Activated CD4-positive, alpha-beta T cell treated with anti-CD3 and anti-CD28 coated beads, Interleukin-2, amount 10 ng/mL, durations not matched to agents 24 days and 14 days (primary cell): ENCODE data around the gene ISL2. TPM values are rescaled to one million over a fixed set of nuclear protein-coding genes. Genes with fewer than 3 reads are reported as not detected.

Experiments used
- DNase-seq: peaks from one replicate; pipeline ENCODE4 v3.0.0; 2022
- H3K27ac Mint-ChIP-seq: one replicate; pipeline ENCODE4 v1.8.0; 2022; ENCODE audit warnings: mild to moderate bottlenecking, mixed read lengths
- H3K27me3 Mint-ChIP-seq: one replicate; pipeline ENCODE4 v1.8.0; 2022; ENCODE audit warnings: mixed read lengths
- H3K36me3 Mint-ChIP-seq: one replicate; pipeline ENCODE4 v1.8.0; 2022; ENCODE audit warnings: low read depth, mild to moderate bottlenecking, mixed read lengths
- H3K4me1 Mint-ChIP-seq: one replicate; pipeline ENCODE4 v1.8.0; 2021; ENCODE audit warnings: mixed read lengths
- H3K4me3 Mint-ChIP-seq: one replicate; pipeline ENCODE4 v1.8.0; 2022; ENCODE audit warnings: mild to moderate bottlenecking, moderate library complexity, mixed read lengths
- H3K9me3 Mint-ChIP-seq: one replicate; pipeline ENCODE4 v1.8.0; 2021; ENCODE audit warnings: mixed read lengths
- intact Hi-C: fragments of 100-400 bp; cut with micrococcal nuclease; formaldehyde crosslinking; loops from one replicate; pipeline ENCODE4 v1.15.1; 2023
- total RNA-seq: library from RNA; stranded (reverse); gene quantifications from 2 replicates; pipeline ENCODE4 v1.2.3, GENCODE V29; 2022

Gene ISL2
- total RNA-seq, 1 donor from 2014 or later = 0.89 TPM

DNA sequence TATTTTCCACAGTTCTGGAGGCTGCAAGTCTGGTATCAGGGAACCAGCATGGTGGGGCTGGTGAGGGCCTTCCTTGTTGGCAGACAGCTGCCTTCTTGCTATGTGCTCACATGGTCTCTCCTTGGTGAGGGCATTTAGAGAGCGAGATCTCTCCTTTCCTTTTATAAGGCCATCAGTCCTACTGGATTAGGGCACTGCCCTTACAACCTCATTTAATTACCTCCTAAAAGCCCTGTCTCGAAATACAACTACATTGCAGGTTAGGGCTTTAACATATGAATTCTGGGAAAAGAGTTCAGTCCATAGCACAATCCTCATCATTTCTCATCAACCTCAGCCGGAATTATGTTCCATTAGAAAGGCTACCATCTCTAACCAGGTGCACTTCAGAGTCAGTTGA lies 21.9 kb downstream of the ISL2 start:
- H3K9me3 Mint-ChIP-seq = no peaks in the 10 kb centered on the region
- H3K36me3 Mint-ChIP-seq = peaks cover 2% of the 10 kb centered on the region
- no peak for DNase-seq
- no peaks in the 10 kb centered on the region for H3K4me1 Mint-ChIP-seq
- H3K4me3 Mint-ChIP-seq = no peak overlapping the region
- peaks cover 7% of the 10 kb centered on the region for H3K27me3 Mint-ChIP-seq
- H3K27ac Mint-ChIP-seq = no peak overlapping the region
- intact Hi-C loops = no loop called here

DNA sequence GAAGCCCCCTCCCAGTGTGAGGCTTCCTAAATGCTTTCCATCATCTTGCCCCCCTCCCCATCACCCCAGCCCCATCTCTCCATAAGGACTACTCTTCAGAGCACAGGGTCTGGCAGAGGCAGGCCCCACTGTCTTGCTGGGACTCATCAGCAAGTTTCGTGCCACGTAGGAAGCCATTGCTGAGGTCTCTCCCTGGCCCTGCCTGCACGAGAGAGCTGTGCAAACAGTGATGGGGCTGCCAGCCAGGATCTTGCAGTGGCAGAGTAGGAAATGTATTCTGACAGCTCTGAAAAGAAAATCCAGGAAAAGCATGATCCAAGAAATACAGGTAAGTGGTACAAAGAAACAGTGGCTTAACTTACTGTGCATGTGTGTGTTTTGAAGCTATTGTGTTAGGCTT lies 22.6 kb downstream of the ISL2 start:
- peaks cover 2% of the 10 kb centered on the region for H3K36me3 Mint-ChIP-seq
- intact Hi-C loops = no loop called here
- H3K27me3 Mint-ChIP-seq = peaks cover 7% of the 10 kb centered on the region
- H3K9me3 Mint-ChIP-seq = no peaks in the 10 kb centered on the region
- H3K4me3 Mint-ChIP-seq = no peak overlapping the region
- H3K27ac Mint-ChIP-seq = no peak overlapping the region
- no peaks in the 10 kb centered on the region for H3K4me1 Mint-ChIP-seq
- DNase-seq = no peak

DNA sequence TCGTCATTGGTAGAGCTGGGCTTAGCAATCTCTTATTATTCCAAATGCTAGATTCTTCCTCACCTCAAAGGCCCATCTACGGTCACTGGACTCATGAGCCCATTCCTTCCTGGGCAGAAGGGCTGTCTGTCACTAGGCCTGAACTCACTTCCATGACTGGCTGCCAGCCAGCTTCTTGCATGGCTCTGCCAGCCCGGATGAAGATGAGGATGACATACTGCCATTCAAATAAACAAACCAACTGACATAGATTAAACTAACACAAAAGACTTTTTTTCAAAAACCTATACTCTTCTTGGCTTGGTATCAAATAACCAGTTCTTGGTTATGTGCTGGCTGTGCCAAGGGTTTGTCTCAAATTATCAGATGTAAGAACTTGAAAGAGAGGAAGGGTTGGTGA lies 23.8 kb downstream of the ISL2 start:
- H3K36me3 Mint-ChIP-seq = peaks cover 2% of the 10 kb centered on the region
- H3K4me3 Mint-ChIP-seq = no peak overlapping the region
- peaks cover 2% of the 10 kb centered on the region for H3K27me3 Mint-ChIP-seq
- no peak overlapping the region for H3K27ac Mint-ChIP-seq
- intact Hi-C loops = no loop called here
- H3K4me1 Mint-ChIP-seq = no peaks in the 10 kb centered on the region
- H3K9me3 Mint-ChIP-seq = no peaks in the 10 kb centered on the region
- no peak for DNase-seq

DNA sequence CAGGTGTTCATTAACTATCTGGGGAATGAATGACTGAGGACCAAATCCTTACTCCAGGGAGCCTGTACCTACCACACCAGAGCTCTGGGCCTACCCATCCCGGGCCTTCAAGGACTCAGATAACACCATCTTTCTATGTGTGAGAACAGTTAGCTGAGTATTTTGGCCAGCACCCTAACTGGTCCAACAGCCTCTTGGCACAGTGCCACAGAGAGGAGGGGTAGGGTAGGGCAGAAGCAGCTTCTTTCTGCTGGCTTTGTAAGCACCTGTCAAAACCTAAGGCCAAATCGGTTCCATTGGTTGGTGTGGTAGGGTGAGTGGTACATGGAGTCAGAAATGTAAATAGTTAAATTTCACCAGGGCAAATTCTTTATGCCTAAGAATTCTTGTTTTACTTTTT lies 26.7 kb downstream of the ISL2 start:
- DNase-seq = no peak
- Mint-ChIP-seq H3K4me1 (no peaks in the 10 kb centered on the region), H3K9me3 (no peaks in the 10 kb centered on the region), H3K36me3 (peaks cover 2% of the 10 kb centered on the region), H3K27me3 (no peaks in the 10 kb centered on the region), H3K4me3 (no peak overlapping the region), H3K27ac (no peak overlapping the region)
- intact Hi-C loops = no loop called here

DNA sequence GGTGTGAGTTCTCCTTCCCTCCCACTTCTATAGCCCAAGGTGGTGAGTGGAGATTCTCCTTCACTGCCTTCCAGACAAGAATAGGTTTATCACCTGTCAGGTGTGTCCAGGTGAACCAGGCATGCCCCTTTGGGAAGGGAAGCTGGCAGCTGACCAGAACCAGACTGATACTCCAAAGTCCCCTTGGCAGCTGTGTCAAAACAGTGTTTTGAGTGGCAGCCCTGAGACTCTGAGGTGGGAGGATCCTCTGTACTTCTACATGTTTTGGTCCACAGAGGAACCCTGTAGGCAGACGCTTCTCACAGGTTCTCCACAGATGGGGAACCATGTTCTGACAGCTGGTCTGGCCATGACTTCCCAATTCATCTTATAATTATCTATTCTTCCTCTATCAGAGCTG lies 30.1 kb downstream of the ISL2 start:
- H3K27ac Mint-ChIP-seq = no peak overlapping the region
- H3K4me3 Mint-ChIP-seq = no peak overlapping the region
- no peaks in the 10 kb centered on the region for H3K27me3 Mint-ChIP-seq
- DNase-seq = no peak
- H3K9me3 Mint-ChIP-seq = no peaks in the 10 kb centered on the region
- no peaks in the 10 kb centered on the region for H3K36me3 Mint-ChIP-seq
- intact Hi-C loops = no loop called here
- no peaks in the 10 kb centered on the region for H3K4me1 Mint-ChIP-seq

DNA sequence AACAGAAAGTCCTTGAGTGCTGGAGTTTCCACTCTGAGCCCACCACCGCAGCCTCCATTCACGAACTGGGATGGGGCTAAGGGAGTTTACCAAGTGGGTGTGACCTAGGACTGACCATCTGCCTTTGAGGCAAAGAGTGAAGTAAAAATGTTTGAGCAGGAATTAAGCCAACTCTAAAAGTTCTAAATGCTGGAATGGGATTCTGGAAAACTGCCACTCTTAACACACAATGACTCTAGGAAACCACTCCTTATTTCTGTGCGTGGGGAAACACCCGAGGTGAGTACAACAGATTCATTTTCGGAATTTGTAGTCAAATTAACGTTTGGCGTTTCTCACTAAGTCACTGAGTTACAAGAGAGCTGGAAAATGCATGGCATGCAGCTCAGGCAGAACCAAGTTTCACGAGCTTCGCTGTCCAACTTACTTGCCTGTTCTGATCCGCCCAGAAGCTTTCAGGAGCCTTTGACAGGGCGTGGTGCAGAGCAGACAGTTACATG lies 31.6 kb downstream of the ISL2 start:
- H3K27ac Mint-ChIP-seq = no peak overlapping the region
- H3K9me3 Mint-ChIP-seq = no peaks in the 10 kb centered on the region
- no peaks in the 10 kb centered on the region for H3K27me3 Mint-ChIP-seq
- no peak overlapping the region for H3K4me3 Mint-ChIP-seq
- no peak for DNase-seq
- H3K36me3 Mint-ChIP-seq = no peaks in the 10 kb centered on the region
- H3K4me1 Mint-ChIP-seq = no peaks in the 10 kb centered on the region
- intact Hi-C loops = no loop called here

DNA sequence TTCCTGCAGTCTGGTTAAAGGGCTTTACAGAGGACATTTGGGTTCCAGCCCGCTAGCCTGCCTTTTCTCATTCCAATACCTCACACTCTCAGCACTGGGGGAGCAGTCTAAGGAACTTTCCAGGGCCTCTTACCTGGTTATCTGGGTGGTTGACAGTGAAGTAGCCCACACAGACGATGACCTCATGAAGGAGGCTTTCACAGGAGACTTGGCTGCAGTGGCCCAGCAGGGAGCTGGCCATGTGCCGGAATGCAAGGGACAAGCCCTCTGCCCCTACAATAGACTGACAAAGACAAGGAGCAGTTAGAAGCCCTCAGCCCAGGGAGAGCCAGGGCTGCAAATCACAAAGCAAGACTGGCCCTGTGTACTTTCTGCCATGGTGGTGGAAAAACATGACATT lies 39.5 kb downstream of the ISL2 start:
- no peak for DNase-seq
- no peaks in the 10 kb centered on the region for H3K27me3 Mint-ChIP-seq
- H3K27ac Mint-ChIP-seq = no peak overlapping the region
- intact Hi-C loops = no loop called here
- H3K4me3 Mint-ChIP-seq = no peak overlapping the region
- no peaks in the 10 kb centered on the region for H3K4me1 Mint-ChIP-seq
- H3K9me3 Mint-ChIP-seq = no peaks in the 10 kb centered on the region
- H3K36me3 Mint-ChIP-seq = peaks cover 2% of the 10 kb centered on the region

DNA sequence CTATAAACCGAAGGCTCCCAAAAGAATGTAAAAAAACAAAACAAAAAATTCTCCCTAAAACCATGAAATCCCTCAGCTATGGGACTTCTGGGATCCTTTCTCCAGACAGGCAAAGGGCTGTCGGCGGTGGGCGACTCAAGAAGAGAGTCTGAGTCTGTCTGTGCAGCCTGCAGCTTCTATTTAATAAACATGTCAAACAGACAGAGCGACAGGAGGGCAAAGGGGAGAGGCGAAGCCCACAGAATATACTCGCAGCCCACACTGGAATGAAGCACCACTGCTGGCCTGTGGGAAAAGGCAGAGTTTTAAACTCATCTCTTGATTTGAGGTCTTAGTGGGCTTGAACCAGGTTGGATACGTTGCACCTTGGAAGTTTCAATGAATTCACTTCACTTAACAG lies 40.2 kb downstream of the ISL2 start:
- H3K36me3 Mint-ChIP-seq = peaks cover 2% of the 10 kb centered on the region
- intact Hi-C loops = no loop called here
- H3K4me1 Mint-ChIP-seq = no peaks in the 10 kb centered on the region
- DNase-seq = no peak
- no peak overlapping the region for H3K27ac Mint-ChIP-seq
- no peak overlapping the region for H3K4me3 Mint-ChIP-seq
- no peaks in the 10 kb centered on the region for H3K27me3 Mint-ChIP-seq
- H3K9me3 Mint-ChIP-seq = no peaks in the 10 kb centered on the region

DNA sequence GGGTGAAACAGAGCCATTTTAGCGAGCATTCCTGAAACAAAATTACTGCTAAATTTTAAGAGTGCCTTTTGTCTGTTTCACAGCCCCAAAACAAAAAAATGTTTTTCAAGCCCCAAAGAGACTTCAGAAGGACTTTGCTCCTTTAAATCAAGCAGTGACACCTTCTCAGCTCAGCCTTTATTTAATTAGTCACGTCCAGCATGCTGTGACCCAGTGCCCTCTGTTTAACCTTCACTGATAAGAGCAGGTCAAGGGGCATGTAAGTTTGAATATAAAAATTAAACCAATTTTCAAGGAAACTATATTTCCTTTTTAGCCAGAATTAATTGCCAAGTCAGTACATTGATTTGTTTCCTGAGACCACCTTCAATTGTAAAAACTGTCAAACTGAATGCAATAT lies 40.6 kb downstream of the ISL2 start:
- intact Hi-C loops = no loop called here
- Mint-ChIP-seq H3K9me3 (no peaks in the 10 kb centered on the region), H3K27ac (no peak overlapping the region), H3K36me3 (peaks cover 2% of the 10 kb centered on the region), H3K27me3 (no peaks in the 10 kb centered on the region), H3K4me1 (no peaks in the 10 kb centered on the region), H3K4me3 (no peak overlapping the region)
- no peak for DNase-seq

DNA sequence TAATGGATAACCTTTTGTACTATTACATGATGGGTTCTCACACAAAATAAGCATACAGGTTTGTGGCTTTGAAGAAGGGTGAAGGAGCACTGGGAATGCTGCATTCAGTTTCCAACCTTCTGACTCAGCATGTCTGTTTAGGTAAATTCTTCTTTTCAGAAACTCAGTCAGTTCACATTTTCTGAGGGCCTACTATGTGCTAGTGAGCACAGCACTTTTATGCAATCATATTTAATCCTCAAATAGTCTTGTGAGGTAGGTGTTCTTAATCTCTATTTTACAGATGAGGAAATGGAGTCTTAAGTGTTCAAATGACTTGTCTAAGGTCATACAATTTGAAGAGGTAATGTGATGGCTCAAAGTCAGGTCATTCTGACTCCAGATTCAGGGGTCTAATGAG lies 41.2 kb downstream of the ISL2 start:
- intact Hi-C loops = no loop called here
- Mint-ChIP-seq H3K27me3 (no peaks in the 10 kb centered on the region), H3K9me3 (no peaks in the 10 kb centered on the region), H3K4me3 (no peak overlapping the region), H3K27ac (no peak overlapping the region), H3K4me1 (no peaks in the 10 kb centered on the region), H3K36me3 (peaks cover 2% of the 10 kb centered on the region)
- DNase-seq = no peak

DNA sequence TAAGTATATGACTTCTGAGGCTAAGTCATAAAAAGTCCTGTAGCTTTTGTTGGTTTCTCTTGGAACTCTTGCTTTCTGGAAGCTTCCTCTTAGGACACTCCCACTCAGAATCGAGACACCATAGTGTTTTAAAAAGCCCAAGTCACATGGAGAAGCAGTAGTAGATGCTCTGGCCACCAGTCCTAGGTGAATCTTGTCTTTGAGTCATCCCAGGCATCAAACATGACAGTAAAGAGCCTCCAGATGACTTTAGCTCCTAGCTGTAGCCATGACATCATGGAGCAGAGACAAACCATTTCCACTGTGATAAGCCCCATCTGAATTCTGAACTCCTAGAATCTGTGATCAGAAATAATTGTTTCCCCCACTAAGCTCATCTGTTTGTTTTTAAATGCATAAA lies 42.1 kb downstream of the ISL2 start:
- no peaks in the 10 kb centered on the region for H3K27me3 Mint-ChIP-seq
- no peak overlapping the region for H3K4me3 Mint-ChIP-seq
- H3K36me3 Mint-ChIP-seq = no peaks in the 10 kb centered on the region
- no peak for DNase-seq
- H3K4me1 Mint-ChIP-seq = no peaks in the 10 kb centered on the region
- no peak overlapping the region for H3K27ac Mint-ChIP-seq
- intact Hi-C loops = no loop called here
- no peaks in the 10 kb centered on the region for H3K9me3 Mint-ChIP-seq

DNA sequence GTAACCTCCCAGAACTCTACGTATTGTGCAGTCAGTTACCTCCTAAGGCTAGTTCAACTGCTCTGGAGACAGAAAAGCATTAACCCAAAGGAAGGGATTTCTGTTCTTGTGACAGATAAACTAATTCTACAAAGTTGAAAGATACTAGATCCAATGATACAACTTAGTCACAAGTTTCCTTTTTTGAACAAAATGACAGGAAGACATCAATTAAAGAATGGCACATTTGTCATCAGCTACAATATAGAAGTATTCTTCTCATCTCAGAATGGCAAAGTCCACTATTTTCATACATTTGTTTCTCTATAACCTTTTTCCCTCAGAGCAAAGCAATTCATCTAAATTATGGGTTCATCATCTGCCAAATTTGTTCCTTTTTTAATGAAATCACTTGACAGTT lies 43.7 kb downstream of the ISL2 start:
- Mint-ChIP-seq H3K36me3 (no peaks in the 10 kb centered on the region), H3K27me3 (no peaks in the 10 kb centered on the region), H3K4me3 (no peak overlapping the region), H3K4me1 (no peaks in the 10 kb centered on the region), H3K27ac (no peak overlapping the region), H3K9me3 (no peaks in the 10 kb centered on the region)
- intact Hi-C loops = no loop called here
- DNase-seq = no peak

DNA sequence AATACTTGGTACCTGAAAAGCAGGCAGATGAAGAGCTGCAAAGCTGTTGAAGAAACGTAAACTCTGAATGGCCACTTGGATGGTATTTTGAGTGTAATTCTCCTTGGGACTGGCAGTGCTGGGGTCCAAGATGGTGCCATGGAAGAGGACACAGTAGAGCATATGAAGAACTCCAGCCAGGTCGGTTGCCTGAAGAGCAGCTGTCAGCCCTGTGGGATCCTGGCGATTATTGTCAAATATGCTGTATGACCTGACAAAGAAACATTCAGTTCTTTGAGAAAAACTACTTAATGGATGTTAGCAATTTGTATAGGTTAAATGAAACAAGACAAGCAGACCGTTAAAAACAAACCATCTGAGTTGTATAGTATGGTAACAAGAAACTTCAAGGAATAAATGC lies 44.8 kb downstream of the ISL2 start:
- H3K4me1 Mint-ChIP-seq = no peaks in the 10 kb centered on the region
- no peak for DNase-seq
- H3K36me3 Mint-ChIP-seq = no peaks in the 10 kb centered on the region
- no peak overlapping the region for H3K4me3 Mint-ChIP-seq
- no peaks in the 10 kb centered on the region for H3K9me3 Mint-ChIP-seq
- H3K27me3 Mint-ChIP-seq = no peaks in the 10 kb centered on the region
- H3K27ac Mint-ChIP-seq = no peak overlapping the region
- intact Hi-C loops = no loop called here

DNA sequence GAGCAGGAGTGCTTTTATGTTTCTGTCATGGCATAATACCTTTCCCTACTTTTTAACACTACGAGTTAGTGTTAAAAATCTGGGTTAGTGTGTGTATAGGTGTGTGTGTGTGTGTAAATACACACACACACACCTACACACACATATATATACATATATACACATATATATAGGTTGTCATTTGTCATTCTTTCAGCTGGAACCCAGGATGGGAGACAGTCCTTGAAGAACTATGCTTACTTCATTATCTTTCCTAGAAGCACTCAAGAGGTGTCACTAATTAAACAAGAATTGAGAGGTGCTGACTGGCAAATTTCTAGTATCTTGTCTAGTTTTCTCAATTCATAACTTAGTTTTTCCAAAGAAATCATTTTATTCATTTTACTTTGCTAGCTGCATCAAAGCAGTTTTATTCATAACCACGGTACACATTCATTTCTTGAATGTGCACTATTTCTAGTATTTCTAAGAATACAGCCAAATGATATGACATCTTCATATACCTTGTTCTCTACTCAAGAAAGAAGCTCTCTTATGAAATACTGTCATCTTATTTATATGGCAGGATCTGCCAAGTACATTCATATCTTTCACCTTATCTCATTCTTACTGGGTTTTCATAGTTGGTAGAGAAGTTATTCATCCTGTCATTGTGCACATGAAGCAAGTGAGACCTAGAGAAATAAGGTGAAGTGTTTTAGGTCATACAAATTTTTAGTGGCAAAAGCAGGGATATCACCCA lies 46.6 kb downstream of the ISL2 start:
- Mint-ChIP-seq H3K27ac (no peak overlapping the region), H3K36me3 (no peaks in the 10 kb centered on the region), H3K4me3 (no peak overlapping the region), H3K9me3 (no peaks in the 10 kb centered on the region), H3K4me1 (no peaks in the 10 kb centered on the region), H3K27me3 (no peaks in the 10 kb centered on the region)
- intact Hi-C loops = no loop called here
- no peak for DNase-seq

DNA sequence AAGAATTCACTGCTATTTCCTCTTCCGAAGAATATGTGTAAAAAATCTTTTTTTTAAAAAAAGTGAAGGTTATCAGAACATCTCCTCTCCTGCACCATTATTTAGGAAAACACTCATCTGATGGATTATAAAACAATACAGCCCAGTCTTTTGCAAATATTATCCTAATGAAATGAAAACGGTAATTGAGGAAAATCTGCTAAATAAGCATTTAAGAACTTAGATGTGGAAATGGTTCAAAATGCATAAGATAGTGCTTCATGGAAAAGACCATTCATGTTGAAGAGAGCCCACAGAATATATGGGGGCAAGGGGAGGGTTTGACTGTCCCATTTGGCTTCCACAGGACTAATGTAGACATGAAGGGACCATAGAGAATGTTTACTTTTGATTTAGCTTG lies 47.8 kb downstream of the ISL2 start:
- H3K27ac Mint-ChIP-seq = no peak overlapping the region
- DNase-seq = no peak
- no peaks in the 10 kb centered on the region for H3K4me1 Mint-ChIP-seq
- intact Hi-C loops = no loop called here
- H3K9me3 Mint-ChIP-seq = no peaks in the 10 kb centered on the region
- H3K4me3 Mint-ChIP-seq = no peak overlapping the region
- H3K27me3 Mint-ChIP-seq = no peaks in the 10 kb centered on the region
- H3K36me3 Mint-ChIP-seq = no peaks in the 10 kb centered on the region
